ENCODE results near the gene PCK2. TPM values are rescaled to one million over a fixed set of nuclear protein-coding genes. Genes with fewer than 3 reads are reported as not detected.

The PCK2 gene
- total and polyA plus RNA-seq, 2 of the 13 experiments (the other 11 are each of a cell fraction or from before 2014, with no cell fraction given) = 129 to 272 TPM

DNA sequence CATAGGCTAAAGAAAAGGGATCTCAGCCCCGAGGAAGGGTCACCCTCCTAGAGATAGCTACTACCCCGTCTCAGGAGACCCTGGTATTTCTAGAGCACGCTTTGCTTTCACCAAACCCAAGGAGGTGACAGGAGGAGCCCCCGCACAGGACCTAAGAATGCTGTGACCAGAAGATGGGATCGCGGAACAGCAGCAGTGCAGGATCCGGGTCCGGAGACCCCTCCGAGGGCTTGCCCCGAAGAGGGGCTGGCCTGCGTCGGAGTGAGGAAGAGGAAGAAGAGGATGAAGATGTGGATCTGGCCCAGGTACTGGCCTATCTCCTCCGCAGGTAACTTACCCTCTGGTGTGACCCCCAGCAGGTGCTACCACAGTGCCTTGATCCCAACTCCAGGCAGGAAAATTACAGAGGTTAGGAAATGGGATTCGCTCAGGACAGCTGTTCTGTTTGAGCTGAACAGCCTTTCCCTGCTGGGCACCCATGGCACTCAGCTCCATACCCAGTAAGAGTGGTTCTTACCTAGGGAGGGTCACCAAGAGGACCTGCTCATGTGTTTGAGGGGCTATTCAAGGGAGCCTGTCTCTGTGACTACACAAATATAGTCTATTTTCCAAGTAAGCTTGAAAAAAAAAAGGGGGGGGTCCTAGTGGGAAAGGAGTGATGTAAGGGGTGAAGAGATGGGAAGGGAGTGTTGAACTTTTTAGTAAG, 21.5 kb downstream of the PCK2 start (continued):
- TF ChIP-seq ZNF264 (CRISPR knock-in tag; IDR thresholded peaks at IDR 0.05) (0 out of 2 replicates have a peak, but pooled peaks have one; percentile 66), SP140L (CRISPR knock-in tag; IDR thresholded peaks at IDR 0.05; ENCODE audit: borderline replicate concordance) (no peak), ATF7 (IDR thresholded peaks at IDR 0.05) (no peak), ATF7 (CRISPR knock-in tag; IDR thresholded peaks at IDR 0.05) (peak; percentile 25; the same call in 1 of the 2 replicates), MAF1 (CRISPR knock-in tag; IDR thresholded peaks at IDR 0.05; ENCODE audit: borderline replicate concordance) (peak; percentile 46; the same call in 1 of the 2 replicates), ZNF446 (CRISPR knock-in tag; IDR thresholded peaks at IDR 0.05) (no peak), ZNF274 (CRISPR knock-in tag; IDR thresholded peaks at IDR 0.05) (peak; percentile 66; the same call in 1 of the 2 replicates), KLF12 (CRISPR knock-in tag; IDR thresholded peaks at IDR 0.05; ENCODE audit: borderline replicate concordance) (peak; percentile 72), ZNF781 (CRISPR knock-in tag; IDR thresholded peaks at IDR 0.05; ENCODE audit: borderline replicate concordance, not compliant biosample characterization) (no peak)
- TF ChIP-seq, protein P1, sequence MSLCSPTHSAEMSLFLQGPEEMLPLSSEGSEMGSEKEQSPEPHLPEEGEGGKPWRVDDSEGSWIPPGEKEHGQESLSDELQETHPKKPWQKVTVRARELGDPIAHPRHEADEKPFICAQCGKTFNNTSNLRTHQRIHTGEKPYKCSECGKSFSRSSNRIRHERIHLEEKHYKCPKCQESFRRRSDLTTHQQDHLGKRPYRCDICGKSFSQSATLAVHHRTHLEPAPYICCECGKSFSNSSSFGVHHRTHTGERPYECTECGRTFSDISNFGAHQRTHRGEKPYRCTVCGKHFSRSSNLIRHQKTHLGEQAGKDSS (CRISPR knock-in tag; IDR thresholded peaks at IDR 0.05; ENCODE audit: borderline replicate concordance, low read depth) = 0 out of 2 replicates have a peak, but pooled peaks have one; percentile 37
- TF ChIP-seq, protein P2, sequence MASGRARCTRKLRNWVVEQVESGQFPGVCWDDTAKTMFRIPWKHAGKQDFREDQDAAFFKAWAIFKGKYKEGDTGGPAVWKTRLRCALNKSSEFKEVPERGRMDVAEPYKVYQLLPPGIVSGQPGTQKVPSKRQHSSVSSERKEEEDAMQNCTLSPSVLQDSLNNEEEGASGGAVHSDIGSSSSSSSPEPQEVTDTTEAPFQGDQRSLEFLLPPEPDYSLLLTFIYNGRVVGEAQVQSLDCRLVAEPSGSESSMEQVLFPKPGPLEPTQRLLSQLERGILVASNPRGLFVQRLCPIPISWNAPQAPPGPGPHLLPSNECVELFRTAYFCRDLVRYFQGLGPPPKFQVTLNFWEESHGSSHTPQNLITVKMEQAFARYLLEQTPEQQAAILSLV (CRISPR knock-in tag; IDR thresholded peaks at IDR 0.05; ENCODE audit: borderline replicate concordance) = no peak; the same call in 1 of the 2 replicates
